ENCODE data around the gene ARHGAP1.

Gene ARHGAP1

DNA sequence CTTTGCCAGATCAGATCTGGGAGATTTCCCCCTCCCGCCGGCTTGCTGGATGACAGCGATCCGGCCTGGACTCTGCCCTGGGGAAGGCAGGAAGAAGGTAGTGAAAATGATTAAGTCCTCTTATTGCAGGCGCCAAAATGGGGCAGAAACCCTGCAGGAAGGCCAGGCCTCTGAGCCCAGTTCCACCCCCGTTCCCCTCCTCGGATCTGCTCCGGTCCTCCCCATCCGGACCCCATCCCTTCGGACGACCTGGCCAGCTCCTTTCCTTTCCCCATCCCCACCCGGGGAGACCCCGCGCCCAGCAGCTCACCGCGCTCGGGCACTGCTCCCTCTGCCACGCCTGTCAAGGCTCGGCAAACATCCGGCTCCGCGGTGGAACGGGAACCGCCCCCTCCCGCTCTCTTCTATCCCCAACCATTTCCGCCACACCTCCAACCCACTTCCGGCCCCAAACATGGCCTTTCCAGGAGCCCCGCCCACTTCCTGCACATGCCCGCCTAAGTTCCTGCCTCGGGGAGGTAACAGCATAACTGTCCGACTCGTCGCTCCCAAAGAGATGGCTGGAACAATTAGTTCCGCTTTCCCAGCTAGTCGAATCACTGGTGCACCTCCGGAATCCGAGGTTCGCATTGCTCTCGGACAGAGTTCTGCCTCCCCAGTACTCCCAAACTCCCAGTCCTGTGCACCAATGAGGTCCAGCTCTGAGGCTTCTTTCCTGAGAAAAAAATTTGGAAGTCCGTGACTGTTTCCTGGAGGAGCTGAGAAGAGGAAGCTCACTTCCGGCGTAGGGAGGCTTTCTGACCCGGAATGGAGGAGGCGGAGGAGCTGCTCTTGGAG is at the start of gene ARHGAP1, which contains the start of gene ZNF408:
Gene ARHGAP1, minus strand, starts transcription at position 379 of the 837 bp plus-strand sequence. CDS start 4,512 bp downstream, outside the sequence.
Gene ZNF408, plus strand, starts transcription at position 791 of the 837 bp plus-strand sequence. Its CDS starts 17 bp downstream, at position 808.
- peak; percentile 99 for DNase-seq

- no peak for DNase-seq
Observed at GRCh38 chr11:46747150-46747549, 46.7 kb upstream of the ARHGAP1 start.

GRCh38 chr11:46745995-46746394 is 45.6 kb upstream of the ARHGAP1 start:
- no peak for DNase-seq

DNA sequence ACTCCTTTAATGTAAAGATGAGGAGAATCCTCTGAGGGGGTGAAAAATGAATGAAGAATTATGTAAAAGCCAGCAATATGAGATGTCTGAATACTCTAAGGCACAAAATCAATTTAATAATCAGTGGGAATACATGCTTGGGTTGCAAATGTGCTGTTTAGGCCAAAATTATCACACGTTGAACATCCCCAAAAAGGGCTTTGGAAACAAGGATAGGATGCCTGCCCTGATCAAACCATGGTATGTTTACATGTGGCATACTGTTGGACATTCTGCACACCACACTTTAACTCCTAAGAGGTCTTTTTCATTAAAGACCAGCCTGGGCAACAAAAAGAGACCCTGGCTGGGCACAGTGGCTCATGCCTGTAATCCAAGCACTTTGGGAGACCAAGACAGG is 44.9 kb upstream of the ARHGAP1 start:
- DNase-seq, result no peak

- no peak for DNase-seq
Observed at GRCh38 chr11:46743693-46744339, 43.4 kb upstream of the ARHGAP1 start.

DNA sequence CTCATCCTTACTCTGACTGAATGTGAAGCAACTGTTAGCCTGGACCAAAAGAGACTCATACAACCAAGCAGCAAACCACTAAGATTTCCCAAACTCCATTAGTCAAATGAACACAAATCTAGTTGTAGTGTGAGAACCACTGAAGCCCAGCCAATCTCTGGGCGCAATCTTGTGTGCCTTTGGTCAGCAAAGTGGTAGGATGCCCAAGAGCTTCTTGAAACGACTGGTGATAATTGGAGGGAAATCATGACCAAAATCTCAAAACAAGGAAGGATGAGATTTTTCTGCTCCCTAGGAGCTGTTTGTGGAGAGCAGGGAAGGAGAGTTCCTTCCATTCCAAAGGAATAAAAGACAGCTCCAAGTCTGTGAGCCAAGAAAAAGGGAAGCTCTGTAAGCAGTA is 42.6 kb upstream of the ARHGAP1 start:
- DNase-seq, result no peak

GRCh38 chr11:46741600-46742484 is 41.4 kb upstream of the ARHGAP1 start:
- peak in 1 of 2 experiments; percentile 7 for DNase-seq

- DNase-seq, result no peak
Observed at GRCh38 chr11:46738887-46739286, 38.5 kb upstream of the ARHGAP1 start.

DNA sequence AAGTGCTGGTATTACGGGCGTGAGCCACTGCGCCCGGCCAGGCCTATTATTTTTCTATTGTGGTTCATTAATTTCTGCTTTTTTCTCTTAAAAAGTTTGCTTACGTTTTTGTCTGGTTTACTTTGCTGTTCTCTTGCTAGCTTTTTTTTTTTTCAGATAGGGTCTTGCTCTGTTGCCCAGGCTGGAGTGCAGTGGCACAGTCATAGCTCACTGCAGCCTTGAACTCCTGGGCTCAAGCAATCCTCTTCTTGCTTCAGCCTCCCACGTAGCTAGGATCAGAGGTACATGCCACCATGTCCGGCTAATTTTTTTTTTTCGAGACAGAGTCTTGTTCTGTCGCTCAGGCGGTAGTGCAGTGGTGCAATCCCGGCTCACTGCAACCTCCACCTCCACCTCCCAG is 37.3 kb upstream of the ARHGAP1 start:
- no peak for DNase-seq

GRCh38 chr11:46736615-46737014 is 36.2 kb upstream of the ARHGAP1 start:
- no peak for DNase-seq

DNA sequence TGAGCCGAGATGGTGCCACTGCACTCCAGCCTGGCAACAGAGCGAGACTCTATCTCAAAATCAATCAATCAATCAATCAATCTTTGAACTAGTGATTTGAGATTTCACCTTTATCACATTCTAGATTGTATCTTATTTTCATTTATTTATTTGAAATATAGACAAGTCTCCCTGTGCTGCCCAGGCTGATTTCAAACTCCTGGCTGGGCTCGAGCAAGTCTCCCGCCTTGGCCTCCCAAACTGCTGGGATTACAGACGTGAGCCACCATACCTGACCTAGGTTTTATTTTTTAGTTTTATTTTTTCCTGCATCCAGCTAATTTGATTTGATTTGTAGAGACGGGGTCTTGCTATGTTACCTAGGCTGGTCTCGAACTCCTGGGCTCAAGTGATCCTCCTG is 35.7 kb upstream of the ARHGAP1 start:
- DNase-seq, result no peak

GRCh38 chr11:46733234-46733633 is 32.8 kb upstream of the ARHGAP1 start:
- DNase-seq, result no peak

GRCh38 chr11:46731545-46731944 is 31.1 kb upstream of the ARHGAP1 start:
- DNase-seq, result no peak

- DNase-seq, result no peak
Observed at GRCh38 chr11:46729110-46730027, 28.9 kb upstream of the ARHGAP1 start.

DNA sequence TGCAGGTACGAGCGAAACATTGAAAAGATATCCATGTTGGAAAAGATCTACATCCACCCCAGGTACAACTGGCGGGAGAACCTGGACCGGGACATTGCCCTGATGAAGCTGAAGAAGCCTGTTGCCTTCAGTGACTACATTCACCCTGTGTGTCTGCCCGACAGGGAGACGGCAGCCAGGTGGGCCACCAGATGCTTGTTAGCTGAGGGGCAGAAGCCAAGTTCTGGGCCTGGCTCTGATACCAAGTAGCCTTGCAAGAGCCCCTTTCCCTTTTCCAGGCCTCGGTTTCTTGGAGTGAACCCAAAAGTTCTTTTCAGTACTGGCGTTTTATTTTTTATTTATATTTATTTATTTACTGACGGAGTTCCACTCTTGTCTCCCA is 28.2 kb upstream of the ARHGAP1 start:
- DNase-seq, result no peak

- no peak for DNase-seq
Observed at GRCh38 chr11:46727952-46728658, 27.7 kb upstream of the ARHGAP1 start.

- DNase-seq, result no peak
Observed at GRCh38 chr11:46726206-46726862, 25.9 kb upstream of the ARHGAP1 start.

DNA sequence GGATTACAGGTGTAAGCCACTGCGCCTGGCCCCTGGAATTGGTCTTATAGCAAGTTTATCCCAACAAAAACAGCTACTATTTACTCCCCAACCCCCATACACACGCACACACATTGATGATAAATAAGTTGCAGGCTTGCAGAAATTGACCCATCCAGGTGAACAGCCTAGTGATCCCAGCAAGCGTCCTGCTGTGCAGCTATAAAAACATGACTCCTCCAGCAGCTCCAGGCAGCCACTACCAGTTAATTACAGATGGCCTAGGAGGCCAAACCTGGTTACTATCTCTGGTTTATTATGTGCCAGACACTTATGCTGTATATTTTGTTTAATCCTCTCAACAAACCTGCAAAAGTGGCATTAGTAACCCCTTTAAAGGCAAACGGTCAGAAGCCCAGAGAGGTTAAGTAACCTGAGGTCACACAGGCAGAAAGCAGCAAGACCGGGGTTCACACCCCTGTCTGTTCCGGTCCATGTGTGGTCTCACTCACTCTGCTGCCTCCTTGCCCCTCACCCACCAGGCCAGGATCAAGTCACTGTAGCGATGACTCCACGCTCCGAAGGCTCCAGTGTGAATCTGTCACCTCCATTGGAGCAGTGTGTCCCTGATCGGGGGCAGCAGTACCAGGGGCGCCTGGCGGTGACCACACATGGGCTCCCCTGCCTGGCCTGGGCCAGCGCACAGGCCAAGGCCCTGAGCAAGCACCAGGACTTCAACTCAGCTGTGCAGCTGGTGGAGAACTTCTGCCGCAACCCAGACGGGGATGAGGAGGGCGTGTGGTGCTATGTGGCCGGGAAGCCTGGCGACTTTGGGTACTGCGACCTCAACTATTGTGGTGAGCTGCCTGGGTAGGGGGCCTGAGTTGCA is 25.2 kb upstream of the ARHGAP1 start:
- no peak for DNase-seq

DNA sequence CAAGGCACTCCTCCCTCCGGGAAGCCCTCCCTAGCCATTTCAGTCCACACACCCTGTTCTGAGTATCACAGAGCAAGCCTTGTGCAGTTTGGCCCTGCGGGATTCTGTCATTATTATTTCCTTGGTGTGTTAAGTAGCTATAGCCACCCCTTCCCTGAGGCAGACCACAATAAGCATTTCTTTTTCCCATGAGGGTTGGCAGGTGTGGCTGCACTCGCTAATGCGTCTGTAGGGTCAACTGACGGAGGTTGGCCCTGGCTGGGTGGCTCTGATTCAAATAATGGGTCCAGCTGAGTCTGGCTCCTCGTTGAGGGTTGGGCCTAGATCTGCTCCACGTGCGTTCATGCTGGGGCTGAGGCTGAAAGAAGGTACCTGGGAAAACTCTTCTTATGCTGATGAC is 23.7 kb upstream of the ARHGAP1 start:
- DNase-seq, result no peak

DNA sequence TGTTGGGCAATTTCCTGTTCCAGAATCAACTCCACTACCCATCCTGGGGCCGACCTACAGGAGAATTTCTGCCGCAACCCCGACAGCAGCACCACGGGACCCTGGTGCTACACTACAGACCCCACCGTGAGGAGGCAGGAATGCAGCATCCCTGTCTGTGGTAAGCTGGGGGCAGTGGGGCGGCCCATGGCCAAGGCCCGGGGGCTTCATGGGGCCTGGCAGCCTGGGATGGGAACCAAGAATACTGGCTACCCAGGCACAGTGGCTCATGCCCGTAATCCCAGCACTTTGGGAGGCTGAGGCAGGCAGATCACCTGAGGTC is 22.9 kb upstream of the ARHGAP1 start:
- no peak for DNase-seq

Data from activated T-cell treated with anti-CD3 and anti-CD28 coated beads, Interleukin-2, amount 50 U/mL, for 48 hours (primary cell).